NB4 (cell line): ENCODE data around the gene ARHGAP25.
A peak's percentile ranks its signal among the peaks of the same experiment; 100 is the strongest.

Source experiments
- POLR2A ChIP-seq: IDR thresholded peaks from 2 replicates; pipeline ENCODE4 v1.6.1; 2011; ENCODE audit warnings: mild to moderate bottlenecking; ENCODE audit not compliant: insufficient read length; ENCODE audit errors: extremely low read depth
- TF ChIP-seq, protein P1 (sequence below): IDR thresholded peaks from one replicate; pipeline ENCODE4 v1.5.1; 2012; ENCODE audit warnings: low read depth, low read length
- TF ChIP-seq, protein P2 (sequence below): IDR thresholded peaks from 2 replicates; pipeline ENCODE4 v1.6.1; 2011; ENCODE audit warnings: low read depth, low read length

DNA sequence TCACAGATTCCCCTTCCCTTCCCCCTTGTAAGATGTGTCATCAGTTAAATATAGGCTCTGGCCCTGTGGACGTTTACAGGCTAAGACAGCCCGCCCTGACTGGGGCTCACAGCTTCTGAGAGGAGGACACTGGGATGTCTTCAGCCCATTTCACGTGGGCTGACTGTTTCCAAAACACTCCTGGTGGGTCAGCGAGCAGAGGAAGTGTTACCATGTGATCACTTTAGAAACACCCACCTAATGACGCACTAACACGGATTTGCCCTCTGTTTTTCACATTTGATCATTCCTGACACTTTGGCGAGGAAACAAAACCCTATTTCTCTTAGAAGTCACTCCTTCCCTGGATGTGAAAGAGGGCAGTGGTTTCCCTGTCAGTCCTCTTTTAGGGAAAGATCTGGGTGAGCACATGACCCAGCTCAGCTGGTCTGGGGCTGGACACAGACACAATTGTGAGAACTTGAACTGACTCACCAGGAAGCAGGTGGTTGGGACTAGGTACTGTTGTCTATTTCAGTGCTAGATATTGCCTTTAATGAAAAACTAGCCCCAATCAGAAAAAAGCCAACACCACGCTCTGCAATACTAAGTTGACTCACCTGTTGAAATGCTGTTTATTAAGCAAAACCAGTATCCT is 97.7 kb downstream of the ARHGAP25 start:
- no peak for TF ChIP-seq POLR2A
- TF ChIP-seq, protein P1, sequence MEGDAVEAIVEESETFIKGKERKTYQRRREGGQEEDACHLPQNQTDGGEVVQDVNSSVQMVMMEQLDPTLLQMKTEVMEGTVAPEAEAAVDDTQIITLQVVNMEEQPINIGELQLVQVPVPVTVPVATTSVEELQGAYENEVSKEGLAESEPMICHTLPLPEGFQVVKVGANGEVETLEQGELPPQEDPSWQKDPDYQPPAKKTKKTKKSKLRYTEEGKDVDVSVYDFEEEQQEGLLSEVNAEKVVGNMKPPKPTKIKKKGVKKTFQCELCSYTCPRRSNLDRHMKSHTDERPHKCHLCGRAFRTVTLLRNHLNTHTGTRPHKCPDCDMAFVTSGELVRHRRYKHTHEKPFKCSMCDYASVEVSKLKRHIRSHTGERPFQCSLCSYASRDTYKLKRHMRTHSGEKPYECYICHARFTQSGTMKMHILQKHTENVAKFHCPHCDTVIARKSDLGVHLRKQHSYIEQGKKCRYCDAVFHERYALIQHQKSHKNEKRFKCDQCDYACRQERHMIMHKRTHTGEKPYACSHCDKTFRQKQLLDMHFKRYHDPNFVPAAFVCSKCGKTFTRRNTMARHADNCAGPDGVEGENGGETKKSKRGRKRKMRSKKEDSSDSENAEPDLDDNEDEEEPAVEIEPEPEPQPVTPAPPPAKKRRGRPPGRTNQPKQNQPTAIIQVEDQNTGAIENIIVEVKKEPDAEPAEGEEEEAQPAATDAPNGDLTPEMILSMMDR = no peak
- TF ChIP-seq, protein P2, sequence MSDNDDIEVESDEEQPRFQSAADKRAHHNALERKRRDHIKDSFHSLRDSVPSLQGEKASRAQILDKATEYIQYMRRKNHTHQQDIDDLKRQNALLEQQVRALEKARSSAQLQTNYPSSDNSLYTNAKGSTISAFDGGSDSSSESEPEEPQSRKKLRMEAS = peak; percentile 83
